Erythroblast (primary cell): ENCODE data around the gene TMEM185A.
"Not testable (repeated sequence)": the region's sequence is repeated elsewhere in the genome, so short reads cannot be mapped to it uniquely, and the experiment has no call there.

Experiments used
- GATA1 ChIP-seq: IDR thresholded peaks from 2 replicates; pipeline ENCODE4 v1.6.1; 2011; ENCODE audit warnings: low read depth, mild to moderate bottlenecking, control low read depth, low read length, moderate library complexity
- POLR2A ChIP-seq: IDR thresholded peaks from 2 replicates; pipeline ENCODE4 v1.6.1; 2011; ENCODE audit warnings: mild to moderate bottlenecking, low read length

GRCh38 chrX:149546962-149547361 is 84.6 kb downstream of the TMEM185A start:
- not testable (repeated sequence) for TF ChIP-seq POLR2A, GATA1
